Immature natural killer cell (primary cell): ENCODE measurements around the gene SERPINB4. TPM values are rescaled to one million over a fixed set of nuclear protein-coding genes. Genes with fewer than 3 reads are reported as not detected.
"Not testable (repeated sequence)": the region's sequence is repeated elsewhere in the genome, so short reads cannot be mapped to it uniquely, and the experiment has no call there.

Source experiments
- DNase-seq, 3 donors: peaks; one replicate each; pipeline ENCODE4 v3.0.0; 2022; ENCODE audit warnings: mixed read lengths in 1 of 3
- H3K27ac Mint-ChIP-seq, 6 donors: one replicate each; pipeline ENCODE4 v1.8.0; 2020; ENCODE audit warnings: mixed read lengths in 6 of 6, mild to moderate bottlenecking in 5 of 6, inconsistent platforms in 4 of 6, moderate library complexity in 3 of 6
- H3K27me3 Mint-ChIP-seq, 3 donors: one replicate each; pipeline ENCODE4 v1.8.0; 2020 to 2021; ENCODE audit warnings: low read depth in 3 of 3, mild to moderate bottlenecking in 3 of 3, mixed read lengths in 3 of 3, moderate library complexity in 3 of 3, inconsistent platforms in 1 of 3
- H3K36me3 Mint-ChIP-seq, 3 donors: one replicate each; pipeline ENCODE4 v1.8.0; 2020; ENCODE audit warnings: mixed read lengths in 3 of 3, inconsistent platforms in 2 of 3, mild to moderate bottlenecking in 2 of 3
- H3K4me1 Mint-ChIP-seq, 2 donors: one replicate each; pipeline ENCODE4 v1.8.0; 2020; ENCODE audit warnings: inconsistent platforms in 2 of 2, mild to moderate bottlenecking in 2 of 2, mixed read lengths in 2 of 2, moderate library complexity in 1 of 2
- H3K4me3 Mint-ChIP-seq, 5 donors: one replicate each; pipeline ENCODE4 v1.8.0; 2020; ENCODE audit warnings: mild to moderate bottlenecking in 5 of 5, mixed read lengths in 5 of 5, inconsistent platforms in 3 of 5, moderate library complexity in 3 of 5
- H3K9me3 Mint-ChIP-seq, 6 donors: one replicate each; pipeline ENCODE4 v1.8.0; 2020; ENCODE audit warnings: mild to moderate bottlenecking in 6 of 6, mixed read lengths in 6 of 6, inconsistent platforms in 4 of 6, moderate library complexity in 3 of 6
- polyA plus RNA-seq, 3 donors: library from polyadenylated mRNA; unstranded; fragments of 300-500 nt; fragmentation: Illumina TruSeq; gene quantifications; one replicate each; pipeline ENCODE4 v1.2.3, GENCODE V29; 2021

SERPINB4 gene
- polyA plus RNA-seq, 3 donors from 2014 or later = not detected

GRCh38 chr18:63650271-63650670, 6.2 kb upstream of the SERPINB4 start:
- H3K27ac Mint-ChIP-seq, H3K27me3 Mint-ChIP-seq, DNase-seq, H3K4me3 Mint-ChIP-seq, H3K36me3 Mint-ChIP-seq, H3K4me1 Mint-ChIP-seq, H3K9me3 Mint-ChIP-seq: not testable (repeated sequence)

- H3K4me1 Mint-ChIP-seq = no peaks in the 10 kb centered on the region
- no peak overlapping the region for H3K4me3 Mint-ChIP-seq
- H3K36me3 Mint-ChIP-seq = no peaks in the 10 kb centered on the region
- H3K27me3 Mint-ChIP-seq = peaks cover 0 to 4% (median 3%) of the 10 kb centered on the region in 3 donors
- H3K27ac Mint-ChIP-seq = no peak overlapping the region
- peaks cover 0 to 7% (median 0%) of the 10 kb centered on the region in 6 donors for H3K9me3 Mint-ChIP-seq
- DNase-seq = no peak
Measured at GRCh38 chr18:63648241-63648640, 4.2 kb upstream of the SERPINB4 start.

GRCh38 chr18:63646936-63647335, 2.9 kb upstream of the SERPINB4 start:
- H3K27ac Mint-ChIP-seq = no peak overlapping the region

GRCh38 chr18:63644694-63645093, 638 bp upstream of the SERPINB4 start:
- H3K27ac Mint-ChIP-seq, H3K4me3 Mint-ChIP-seq, H3K36me3 Mint-ChIP-seq, DNase-seq, H3K4me1 Mint-ChIP-seq, H3K9me3 Mint-ChIP-seq, H3K27me3 Mint-ChIP-seq: not testable (repeated sequence)

More at GRCh38 chr18:63646936-63647335, 2.9 kb upstream of the SERPINB4 start:
- Mint-ChIP-seq H3K36me3 (no peaks in the 10 kb centered on the region), H3K4me1 (no peaks in the 10 kb centered on the region), H3K4me3 (no peak overlapping the region), H3K27me3 (peaks cover 0 to 4% (median 2%) of the 10 kb centered on the region in 3 donors), H3K9me3 (peaks cover 0 to 4% (median 0%) of the 10 kb centered on the region in 6 donors)
- no peak for DNase-seq

GRCh38 chr18:63642668-63643356, 1.2 kb downstream of the SERPINB4 start:
- not testable (repeated sequence) for H3K4me3 Mint-ChIP-seq, H3K27me3 Mint-ChIP-seq, H3K36me3 Mint-ChIP-seq, H3K9me3 Mint-ChIP-seq, H3K4me1 Mint-ChIP-seq, H3K27ac Mint-ChIP-seq, DNase-seq

- not testable (repeated sequence) for H3K27me3 Mint-ChIP-seq, H3K9me3 Mint-ChIP-seq, H3K4me1 Mint-ChIP-seq, DNase-seq, H3K36me3 Mint-ChIP-seq, H3K4me3 Mint-ChIP-seq, H3K27ac Mint-ChIP-seq
Measured at GRCh38 chr18:63641157-63641680, 2.8 kb downstream of the SERPINB4 start.

- no peak overlapping the region for H3K4me3 Mint-ChIP-seq
- no peak for DNase-seq
- H3K4me1 Mint-ChIP-seq = no peaks in the 10 kb centered on the region
Measured at GRCh38 chr18:63637703-63638102, 6.4 kb downstream of the SERPINB4 start.

GRCh38 chr18:63627819-63628218, 16.2 kb downstream of the SERPINB4 start:
- no peak for DNase-seq
- peaks cover under 1 to 5% (median 2%) of the 10 kb centered on the region in 3 donors for H3K27me3 Mint-ChIP-seq
- H3K27ac Mint-ChIP-seq = no peak overlapping the region
- peaks cover 14 to 46% (median 33%) of the 10 kb centered on the region in 6 donors for H3K9me3 Mint-ChIP-seq
- no peaks in the 10 kb centered on the region for H3K4me1 Mint-ChIP-seq
- H3K36me3 Mint-ChIP-seq = no peaks in the 10 kb centered on the region
- H3K4me3 Mint-ChIP-seq = no peak overlapping the region

More at GRCh38 chr18:63637703-63638102, 6.4 kb downstream of the SERPINB4 start:
- H3K9me3 Mint-ChIP-seq = peaks cover 0 to 2% (median 0%) of the 10 kb centered on the region in 6 donors
- H3K27ac Mint-ChIP-seq = no peak overlapping the region
- H3K36me3 Mint-ChIP-seq = no peaks in the 10 kb centered on the region
- H3K27me3 Mint-ChIP-seq = peaks cover 0 to 2% (median 0%) of the 10 kb centered on the region in 3 donors

- H3K27me3 Mint-ChIP-seq = peaks cover 0 to 5% (median 3%) of the 10 kb centered on the region in 3 donors
- no peak for DNase-seq
- peaks cover 20 to 49% (median 35%) of the 10 kb centered on the region in 6 donors for H3K9me3 Mint-ChIP-seq
Measured at GRCh38 chr18:63626431-63626830, 17.6 kb downstream of the SERPINB4 start.

GRCh38 chr18:63624863-63625262, 19.2 kb downstream of the SERPINB4 start:
- peaks cover 19 to 49% (median 34%) of the 10 kb centered on the region in 6 donors for H3K9me3 Mint-ChIP-seq
- no peak overlapping the region for H3K27ac Mint-ChIP-seq

More at GRCh38 chr18:63626431-63626830, 17.6 kb downstream of the SERPINB4 start:
- H3K4me1 Mint-ChIP-seq = no peaks in the 10 kb centered on the region
- H3K36me3 Mint-ChIP-seq = no peaks in the 10 kb centered on the region
- H3K4me3 Mint-ChIP-seq = no peak overlapping the region
- H3K27ac Mint-ChIP-seq = no peak overlapping the region

GRCh38 chr18:63619661-63620060, 24.4 kb downstream of the SERPINB4 start:
- Mint-ChIP-seq H3K9me3 (peaks cover 4 to 21% (median 9%) of the 10 kb centered on the region in 6 donors), H3K4me3 (no peak overlapping the region), H3K36me3 (no peaks in the 10 kb centered on the region), H3K27me3 (peaks cover 0 to 6% (median 2%) of the 10 kb centered on the region in 3 donors), H3K4me1 (no peaks in the 10 kb centered on the region), H3K27ac (no peak overlapping the region)
- no peak for DNase-seq

More at GRCh38 chr18:63624863-63625262, 19.2 kb downstream of the SERPINB4 start:
- peaks cover 0 to 5% (median 3%) of the 10 kb centered on the region in 3 donors for H3K27me3 Mint-ChIP-seq
- no peaks in the 10 kb centered on the region for H3K4me1 Mint-ChIP-seq
- no peak overlapping the region for H3K4me3 Mint-ChIP-seq
- DNase-seq = no peak
- no peaks in the 10 kb centered on the region for H3K36me3 Mint-ChIP-seq

- Mint-ChIP-seq H3K27ac (no peak overlapping the region), H3K4me3 (no peak overlapping the region), H3K9me3 (peaks cover 0 to 10% (median 4%) of the 10 kb centered on the region in 6 donors), H3K27me3 (peaks cover 0 to 6% (median 2%) of the 10 kb centered on the region in 3 donors), H3K4me1 (no peaks in the 10 kb centered on the region), H3K36me3 (no peaks in the 10 kb centered on the region)
- no peak for DNase-seq
Measured at GRCh38 chr18:63617915-63618234, 26.2 kb downstream of the SERPINB4 start.

- no peak for DNase-seq
- Mint-ChIP-seq H3K36me3 (no peaks in the 10 kb centered on the region), H3K27me3 (peaks cover 0 to 3% (median 2%) of the 10 kb centered on the region in 3 donors), H3K9me3 (peaks cover 0 to 10% (median under 1%) of the 10 kb centered on the region in 6 donors), H3K4me3 (no peak overlapping the region), H3K4me1 (no peaks in the 10 kb centered on the region), H3K27ac (no peak overlapping the region)
Measured at GRCh38 chr18:63617049-63617914, 26.8 kb downstream of the SERPINB4 start.

- no peak overlapping the region for H3K4me3 Mint-ChIP-seq
- peaks cover 0 to 6% (median 0%) of the 10 kb centered on the region in 6 donors for H3K9me3 Mint-ChIP-seq
- DNase-seq = no peak
- H3K4me1 Mint-ChIP-seq = no peaks in the 10 kb centered on the region
- no peaks in the 10 kb centered on the region for H3K36me3 Mint-ChIP-seq
- H3K27ac Mint-ChIP-seq = no peak overlapping the region
- H3K27me3 Mint-ChIP-seq = peaks cover 0 to 5% (median 2%) of the 10 kb centered on the region in 3 donors
Measured at GRCh38 chr18:63613420-63613819, 30.6 kb downstream of the SERPINB4 start.
